ENCODE results near the gene CCDC80. TPM values are rescaled to one million over a fixed set of nuclear protein-coding genes. Genes with fewer than 3 reads are reported as not detected.

CCDC80 gene
- total RNA-seq, 4 donors from 2014 or later = 6.4 to 55.3 (median 18.4) TPM

DNA sequence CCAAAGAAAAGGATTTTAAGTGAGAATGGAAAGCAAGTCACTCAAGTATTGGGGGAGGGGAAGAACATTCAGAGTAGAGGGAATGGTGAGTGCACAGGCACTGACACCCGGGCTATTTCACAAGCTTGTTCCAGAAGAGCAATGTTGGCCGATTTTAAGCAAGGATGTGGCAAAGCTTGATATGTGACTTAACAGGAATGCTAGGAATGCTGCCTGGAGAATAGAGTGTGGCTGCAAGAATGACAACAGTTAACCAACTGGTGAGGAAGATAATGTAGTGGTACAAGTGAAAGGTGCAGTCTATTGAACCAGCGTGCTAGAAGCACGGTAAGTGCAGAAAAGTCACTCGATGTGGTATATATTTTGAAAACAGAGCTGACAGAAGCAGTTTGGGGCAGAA lies 6.2 kb upstream of the CCDC80 start:
- 80 to 94% methylated on average over 3 to 5 of the region's 5 CpGs for WGBS, 2 donors (ENCODE audit: low coverage in 1 of 2)
- DNase-seq = no peak

DNA sequence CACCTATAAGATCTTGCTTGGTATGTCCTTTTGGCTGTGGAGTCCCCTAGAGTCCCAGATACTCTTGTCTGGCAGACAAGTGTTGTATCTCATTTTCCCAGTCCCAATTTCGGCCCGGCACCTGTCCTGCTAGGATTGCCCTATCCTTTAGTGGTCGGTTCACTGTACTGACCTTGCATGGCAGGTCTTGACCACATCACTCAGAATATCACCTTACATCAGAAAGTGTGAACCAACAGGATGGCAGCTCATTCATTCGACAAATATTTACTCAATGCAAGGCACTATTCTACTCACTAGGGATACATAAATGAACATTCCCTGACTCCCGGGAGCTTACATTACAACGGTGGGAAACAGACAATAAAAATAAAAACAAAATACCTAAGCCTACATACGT lies 5.7 kb upstream of the CCDC80 start:
- intact Hi-C loops (cut with DNase I; ENCODE audit: low total_unique reads) = no loop called here
- 65 to 68% methylated on average over 7 of the region's 7 CpGs for WGBS, 2 donors (ENCODE audit: low coverage in 1 of 2)

More for the DNA sequence above, 6.2 kb upstream of the CCDC80 start:
- Histone ChIP-seq H3K36me3 (no peaks in the 10 kb centered on the region), H3K4me1 (peaks cover 0 to 17% (median 0%) of the 10 kb centered on the region in 4 donors), H3K9me3 (no peaks in the 10 kb centered on the region), H3K4me3 (no peak overlapping the region), H3K27ac (no peak overlapping the region), H3K27me3 (no peaks in the 10 kb centered on the region)
- in situ Hi-C loops (cut with MboI; ENCODE audit: low pct_ligation_motif_present in 1 of 4, low pct_unique_long_range_greater_than_20kb in 1 of 4, low sequenced_read_pairs in 3 of 4) = loop anchor here (10.0 to 25.0 kb wide), 5 partner anchors 168 to 640 kb away; partner anchors contain the start of genes CD200R1 (in 2 of the 4) and GTPBP8 (in 1 of the 4)
- intact Hi-C loops (cut with DNase I; ENCODE audit: low total_unique reads) = no loop called here
- TF ChIP-seq POLR2A (IDR thresholded peaks at IDR 0.05) = no peak
- peak in 1 of 3 donors; percentile 9 for TF ChIP-seq POLR2AphosphoS5 (IDR thresholded peaks at IDR 0.05)
- TF ChIP-seq, protein P1, sequence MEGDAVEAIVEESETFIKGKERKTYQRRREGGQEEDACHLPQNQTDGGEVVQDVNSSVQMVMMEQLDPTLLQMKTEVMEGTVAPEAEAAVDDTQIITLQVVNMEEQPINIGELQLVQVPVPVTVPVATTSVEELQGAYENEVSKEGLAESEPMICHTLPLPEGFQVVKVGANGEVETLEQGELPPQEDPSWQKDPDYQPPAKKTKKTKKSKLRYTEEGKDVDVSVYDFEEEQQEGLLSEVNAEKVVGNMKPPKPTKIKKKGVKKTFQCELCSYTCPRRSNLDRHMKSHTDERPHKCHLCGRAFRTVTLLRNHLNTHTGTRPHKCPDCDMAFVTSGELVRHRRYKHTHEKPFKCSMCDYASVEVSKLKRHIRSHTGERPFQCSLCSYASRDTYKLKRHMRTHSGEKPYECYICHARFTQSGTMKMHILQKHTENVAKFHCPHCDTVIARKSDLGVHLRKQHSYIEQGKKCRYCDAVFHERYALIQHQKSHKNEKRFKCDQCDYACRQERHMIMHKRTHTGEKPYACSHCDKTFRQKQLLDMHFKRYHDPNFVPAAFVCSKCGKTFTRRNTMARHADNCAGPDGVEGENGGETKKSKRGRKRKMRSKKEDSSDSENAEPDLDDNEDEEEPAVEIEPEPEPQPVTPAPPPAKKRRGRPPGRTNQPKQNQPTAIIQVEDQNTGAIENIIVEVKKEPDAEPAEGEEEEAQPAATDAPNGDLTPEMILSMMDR (IDR thresholded peaks at IDR 0.05) = no peak
- no peak for TF ChIP-seq EP300 (IDR thresholded peaks at IDR 0.05; ENCODE audit: low read depth)

DNA sequence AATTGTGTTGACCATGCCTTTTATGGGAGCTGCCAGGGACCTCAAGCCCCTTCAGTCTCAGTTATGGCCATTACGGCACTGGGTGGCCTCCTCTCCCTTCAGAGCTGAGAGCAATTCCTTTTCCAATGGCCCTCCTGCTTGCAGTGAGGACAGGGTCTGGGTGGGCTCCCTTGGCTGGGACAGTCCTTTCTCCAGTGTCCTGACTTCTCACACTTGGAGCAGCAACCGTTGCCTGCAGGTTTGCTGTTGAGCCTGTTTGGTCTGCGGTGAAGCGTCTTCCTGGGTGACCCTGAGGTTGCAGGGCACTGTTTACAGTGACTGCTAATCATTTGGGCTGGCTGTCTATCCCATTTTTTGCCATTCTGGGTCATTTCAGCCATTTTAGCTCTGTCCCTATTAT lies 3.5 kb upstream of the CCDC80 start:
- no peak for DNase-seq
- no peaks in the 10 kb centered on the region for H3K36me3 ChIP-seq
- 74% methylated on average over 4 of the region's 4 CpGs; no CpG with 5 or more reads in 1 of the 2 donors for WGBS, 2 donors (ENCODE audit: low coverage in 1 of 2)
- no peak for TF ChIP-seq POLR2AphosphoS5 (IDR thresholded peaks at IDR 0.05)
- TF ChIP-seq POLR2A (IDR thresholded peaks at IDR 0.05) = no peak
- no peak for TF ChIP-seq EP300 (IDR thresholded peaks at IDR 0.05; ENCODE audit: low read depth)
- TF ChIP-seq, protein P1 (IDR thresholded peaks at IDR 0.05) = no peak
- H3K4me3 ChIP-seq = no peak overlapping the region
- no peaks in the 10 kb centered on the region for H3K9me3 ChIP-seq
- in situ Hi-C loops (cut with MboI; ENCODE audit: low pct_ligation_motif_present in 1 of 4, low pct_unique_long_range_greater_than_20kb in 1 of 4, low sequenced_read_pairs in 3 of 4) (loop anchor here (5.0 to 25.0 kb wide), 6 partner anchors 170 to 643 kb away; partner anchors contain the start of genes CD200R1 (in 2 of the 4) and GTPBP8 (in 1 of the 4)), intact Hi-C loops (cut with DNase I; ENCODE audit: low total_unique reads) (loop anchor here (5.0 kb wide), 1 partner anchor 333 kb away; the partner anchor contains the start of gene CD200R1)
- no peak overlapping the region for H3K27ac ChIP-seq
- H3K27me3 ChIP-seq = peaks cover 6% of the 10 kb centered on the region
- H3K4me1 ChIP-seq = peaks cover 0 to 35% (median 0%) of the 10 kb centered on the region in 4 donors

More for the DNA sequence above, 5.7 kb upstream of the CCDC80 start:
- in situ Hi-C loops (cut with MboI; ENCODE audit: low pct_ligation_motif_present in 1 of 4, low pct_unique_long_range_greater_than_20kb in 1 of 4, low sequenced_read_pairs in 3 of 4) = loop anchor here (10.0 to 25.0 kb wide), 5 partner anchors 168 to 641 kb away; partner anchors contain the start of genes CD200R1 (in 2 of the 4) and GTPBP8 (in 1 of the 4)
- TF ChIP-seq, protein P1 (IDR thresholded peaks at IDR 0.05) = no peak
- no peak for TF ChIP-seq POLR2AphosphoS5 (IDR thresholded peaks at IDR 0.05)
- no peak for TF ChIP-seq EP300 (IDR thresholded peaks at IDR 0.05; ENCODE audit: low read depth)
- TF ChIP-seq POLR2A (IDR thresholded peaks at IDR 0.05) = no peak
- Histone ChIP-seq H3K9me3 (no peaks in the 10 kb centered on the region), H3K4me1 (peaks cover 0 to 20% (median 0%) of the 10 kb centered on the region in 4 donors), H3K27ac (no peak overlapping the region), H3K36me3 (no peaks in the 10 kb centered on the region), H3K4me3 (no peak overlapping the region), H3K27me3 (no peaks in the 10 kb centered on the region)
- DNase-seq = no peak

DNA sequence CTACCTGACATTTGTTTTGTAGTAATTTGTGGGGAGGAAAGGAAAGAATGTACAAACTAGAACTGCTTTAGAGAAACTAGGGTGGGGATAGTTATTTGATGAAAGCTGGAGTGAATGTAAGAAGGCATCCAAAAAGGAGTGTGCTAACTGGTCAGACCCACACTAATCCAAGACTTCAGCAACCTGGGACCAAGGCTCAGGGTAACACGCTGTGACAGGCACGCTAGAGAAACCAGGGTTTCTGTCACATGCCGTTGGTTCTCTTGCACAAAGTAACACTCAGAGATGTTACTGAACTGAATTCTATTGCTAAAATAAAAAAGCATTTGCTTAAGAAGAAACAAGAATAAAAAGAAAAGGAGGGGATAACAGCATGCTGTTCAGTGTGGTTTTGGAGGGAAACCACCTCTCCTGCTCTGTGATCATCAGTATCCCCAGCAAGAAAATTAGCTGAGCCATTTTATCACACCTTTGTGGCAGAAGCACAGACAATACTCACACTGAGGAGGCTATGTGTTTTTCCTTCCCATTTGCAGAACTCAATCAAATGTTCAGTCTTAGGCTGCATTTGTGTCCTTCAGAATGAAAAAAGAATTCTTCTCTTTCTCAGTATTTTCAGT lies 2.8 kb upstream of the CCDC80 start:
- intact Hi-C loops (cut with DNase I; ENCODE audit: low total_unique reads) = loop anchor here (2.0 to 5.0 kb wide), 2 partner anchors 169 to 334 kb away; partner anchors contain the start of gene CD200R1
- no peaks in the 10 kb centered on the region for H3K36me3 ChIP-seq
- no peak overlapping the region for H3K4me3 ChIP-seq
- H3K27me3 ChIP-seq = peaks cover 6% of the 10 kb centered on the region
- in situ Hi-C loops (cut with MboI; ENCODE audit: low pct_ligation_motif_present in 1 of 4, low pct_unique_long_range_greater_than_20kb in 1 of 4, low sequenced_read_pairs in 3 of 4) = loop anchor here (5.0 to 25.0 kb wide), 6 partner anchors 171 to 644 kb away; partner anchors contain the start of genes CD200R1 (in 2 of the 4) and GTPBP8 (in 1 of the 4)
- no peaks in the 10 kb centered on the region for H3K9me3 ChIP-seq
- WGBS, 2 donors (ENCODE audit: low coverage in 1 of 2) = 58 to 61% methylated on average over 3 of the region's 3 CpGs
- H3K27ac ChIP-seq = no peak overlapping the region
- TF ChIP-seq POLR2AphosphoS5 (IDR thresholded peaks at IDR 0.05) (no peak), POLR2A (IDR thresholded peaks at IDR 0.05) (no peak), EP300 (IDR thresholded peaks at IDR 0.05; ENCODE audit: low read depth) (no peak)
- TF ChIP-seq, protein P1 (IDR thresholded peaks at IDR 0.05) = no peak
- H3K4me1 ChIP-seq = peaks cover 0 to 35% (median 0%) of the 10 kb centered on the region in 4 donors
- DNase-seq = no peak

Data from transverse colon (tissue), 4 donors.